Measurements from ENCODE around the gene VEGFC.

The VEGFC gene

GRCh38 chr4:176795441-176795840 lies 2.7 kb upstream of the VEGFC start:
- DNase-seq, result no peak

GRCh38 chr4:176794651-176795050 lies 1.9 kb upstream of the VEGFC start:
- DNase-seq, result no peak

- no peak for DNase-seq
These were observed 1.4 kb upstream of the VEGFC start for GRCh38 chr4:176794151-176794550.

GRCh38 chr4:176793060-176793605 lies 411 bp upstream of the VEGFC start:
- no peak for DNase-seq

GRCh38 chr4:176791591-176792325 lies 964 bp downstream of the VEGFC start:
- DNase-seq, result no peak

GRCh38 chr4:176790398-176790797 lies 2.3 kb downstream of the VEGFC start:
- no peak for DNase-seq

- no peak for DNase-seq
These were observed 2.8 kb downstream of the VEGFC start for GRCh38 chr4:176789955-176790354.

- DNase-seq, result no peak
These were observed 3.8 kb downstream of the VEGFC start for GRCh38 chr4:176788971-176789370.

- no peak for DNase-seq
These were observed 4.5 kb downstream of the VEGFC start for GRCh38 chr4:176788248-176788647.

- DNase-seq, result no peak
These were observed 7.9 kb downstream of the VEGFC start for GRCh38 chr4:176784816-176785215.

- DNase-seq, result no peak
These were observed 9.9 kb downstream of the VEGFC start for GRCh38 chr4:176782794-176783193.

GRCh38 chr4:176782191-176782590 lies 10.5 kb downstream of the VEGFC start:
- DNase-seq, result no peak

- no peak for DNase-seq
These were observed 11.0 kb downstream of the VEGFC start for GRCh38 chr4:176781739-176782100.

GRCh38 chr4:176780995-176781738 lies 11.6 kb downstream of the VEGFC start:
- DNase-seq, result no peak

- no peak for DNase-seq
These were observed 13.3 kb downstream of the VEGFC start for GRCh38 chr4:176779421-176779820.

- DNase-seq, result no peak
These were observed 14.2 kb downstream of the VEGFC start for GRCh38 chr4:176778491-176778890.

GRCh38 chr4:176778063-176778462 lies 14.7 kb downstream of the VEGFC start:
- DNase-seq, result no peak

GRCh38 chr4:176775338-176775737 lies 17.4 kb downstream of the VEGFC start:
- no peak for DNase-seq

GRCh38 chr4:176774852-176775251 lies 17.9 kb downstream of the VEGFC start:
- no peak for DNase-seq

GRCh38 chr4:176769514-176769913 lies 23.2 kb downstream of the VEGFC start:
- DNase-seq, result no peak

- no peak for DNase-seq
These were observed 25.5 kb downstream of the VEGFC start for GRCh38 chr4:176767183-176767582.

- DNase-seq, result no peak
These were observed 29.9 kb downstream of the VEGFC start for GRCh38 chr4:176762661-176763308.

- DNase-seq, result no peak
These were observed 30.9 kb downstream of the VEGFC start for GRCh38 chr4:176761872-176762271.

- no peak for DNase-seq
These were observed 32.3 kb downstream of the VEGFC start for GRCh38 chr4:176760471-176760870.

Measured in cerebellar nuclear complex (tissue), 1 donor.